Stimulated activated CD4-positive, alpha-beta T cell treated with anti-CD3 and anti-CD28 coated beads, Interleukin-12 subunit alpha, Interleukin-12 subunit beta, amount 100 ng/mL, for 48 hours (primary cell): Measurements from ENCODE around the gene RNF6.

Source experiments
- DNase-seq, 3 donors: peaks; one replicate each; pipeline ENCODE4 v3.0.0-alpha.2; 2020; ENCODE audit warnings: low read depth in 2 of 3, low spot score in 1 of 3

The RNF6 gene

GRCh38 chr13:26168237-26168814 lies 53.8 kb downstream of the RNF6 start:
- no peak for DNase-seq

GRCh38 chr13:26163812-26164211 lies 58.3 kb downstream of the RNF6 start:
- DNase-seq, result no peak
